Kidney (tissue), 14 donors: ENCODE data around the gene IL1R1. TPM values are rescaled to one million over a fixed set of nuclear protein-coding genes. Genes with fewer than 3 reads are reported as not detected.

Source experiments
- DNase-seq, 5 donors: peaks; one replicate each; pipeline ENCODE4 v3.0.0-alpha.2; 2013 to 2020
- FAIRE-seq: peaks from 2 replicates; lab custom pipeline; 2012; peaks lifted over from hg19 to GRCh38; lab: Jason Lieb, UNC
- H3K27ac ChIP-seq, 2 donors: one replicate each; pipeline ENCODE4 v1.7.0; 2013; ENCODE audit warnings: low read depth in 2 of 2, low read length in 2 of 2, inconsistent platforms in 1 of 2
- H3K27me3 ChIP-seq: one replicate; pipeline ENCODE4 v1.7.1; 2013; ENCODE audit warnings: low read length, inconsistent platforms; ENCODE audit not compliant: control insufficient read depth, insufficient read depth
- H3K36me3 ChIP-seq, 3 donors: one replicate each; pipeline versions ENCODE4 v1.7.0 to v1.7.1; 2013; ENCODE audit warnings: low read length in 3 of 3, control low read depth in 1 of 3, inconsistent platforms in 1 of 3; ENCODE audit not compliant: insufficient read depth in 3 of 3, control insufficient read depth in 2 of 3
- H3K4me1 ChIP-seq, 3 donors: one replicate each; pipeline versions ENCODE4 v1.7.0 to v1.7.1; 2013; ENCODE audit warnings: low read length in 3 of 3, inconsistent platforms in 1 of 3, low read depth in 1 of 3; ENCODE audit not compliant: control insufficient read depth in 2 of 3, insufficient read depth in 2 of 3
- H3K4me3 ChIP-seq, 3 donors: one replicate each; pipeline versions ENCODE4 v1.7.0 to v1.8.1; 2013; ENCODE audit warnings: low read length in 3 of 3, control low read depth in 1 of 3, inconsistent platforms in 1 of 3
- H3K9ac ChIP-seq, 3 donors: one replicate each; pipeline versions ENCODE4 v1.7.0 to v1.7.1; 2013; ENCODE audit warnings: low read length in 3 of 3, control low read depth in 1 of 3, inconsistent platforms in 1 of 3
- H3K9me3 ChIP-seq, 3 donors: one replicate each; pipeline versions ENCODE4 v1.7.0 to v1.7.1; 2013; ENCODE audit warnings: low read length in 3 of 3, control low read depth in 1 of 3, inconsistent platforms in 1 of 3; ENCODE audit not compliant: control insufficient read depth in 2 of 3, insufficient read depth in 1 of 3
- CTCF ChIP-seq: IDR thresholded peaks from 3 replicates; pipeline ENCODE4 v1.5.1; 2012; ENCODE audit warnings: mild to moderate bottlenecking, moderate library complexity, borderline replicate concordance; ENCODE audit not compliant: insufficient read depth; ENCODE audit errors: extremely low read depth
- intact Hi-C: fragments of 100-400 bp; cut with DNase I; formaldehyde crosslinking; loops from one replicate; pipeline ENCODE4 v1.11.1; 2022
- polyA plus RNA-seq: library from polyadenylated mRNA; stranded (reverse); fragments of 350-450 nt; fragmentation: Illumina TruSeq; extraction: RNeasy Lipid Tissue Mini Kit (QIAGEN cat#74804); gene quantifications from one replicate; pipeline ENCODE4 v1.2.3, GENCODE V29; 2014; ENCODE audit warnings: low read depth, low replicate concordance; ENCODE audit not compliant: insufficient read depth
- total RNA-seq: library from RNA; stranded (reverse); fragmentation: NEBNext Ultra II Directional; extraction: Animal tissue kit (Norgen Biotek cat#: 25700); gene quantifications from one replicate; pipeline ENCODE4 v1.2.1, GENCODE V29; 2021
- donor health status: control.
- donor health status: control.
- donor health status: control.
- donor health status: control.
- donor health status: control.
- donor health status: DM: yes; HTN: yes; CAD: no.
- donor health status: Normal renal cell carcinoma (clear cell type).

The IL1R1 gene
- total and polyA plus RNA-seq, 2 donors from 2014 or later: 24.6 to 95.9 TPM

GRCh38 chr2:102107741-102108070 is 34.8 kb upstream of the IL1R1 start:
- TF ChIP-seq CTCF: no peak
- intact Hi-C loops: no loop called here
- no peaks in the 10 kb centered on the region for H3K9me3 ChIP-seq
- peak overlapping the region in 1 of 2 donors; percentile 51 for H3K27ac ChIP-seq
- DNase-seq: peak in 1 of 5 donors; percentile 66
- H3K36me3 ChIP-seq: no peaks in the 10 kb centered on the region
- no peak overlapping the region for H3K9ac ChIP-seq
- H3K27me3 ChIP-seq: no peaks in the 10 kb centered on the region
- H3K4me1 ChIP-seq: peaks cover 4 to 26% (median 12%) of the 10 kb centered on the region in 3 donors
- H3K4me3 ChIP-seq: no peak overlapping the region
- no peak for FAIRE-seq

- DNase-seq (no peak), FAIRE-seq (no peak)
- H3K4me3 ChIP-seq: no peak overlapping the region
- H3K36me3 ChIP-seq: no peaks in the 10 kb centered on the region
- H3K27me3 ChIP-seq: no peaks in the 10 kb centered on the region
- no peak for TF ChIP-seq CTCF
- intact Hi-C loops: no loop called here
- peaks cover 4 to 26% (median 14%) of the 10 kb centered on the region in 3 donors for H3K4me1 ChIP-seq
- peak overlapping the region in 1 of 2 donors; percentile 71 for H3K27ac ChIP-seq
- no peaks in the 10 kb centered on the region for H3K9me3 ChIP-seq
- no peak overlapping the region for H3K9ac ChIP-seq
Measured at GRCh38 chr2:102109016-102109415, 33.5 kb upstream of the IL1R1 start.

- no peak for FAIRE-seq
- peaks cover 4 to 27% (median 14%) of the 10 kb centered on the region in 3 donors for H3K4me1 ChIP-seq
- DNase-seq: no peak
- H3K9me3 ChIP-seq: no peaks in the 10 kb centered on the region
- TF ChIP-seq CTCF: no peak
- H3K36me3 ChIP-seq: no peaks in the 10 kb centered on the region
- H3K9ac ChIP-seq: no peak overlapping the region
- intact Hi-C loops: no loop called here
- H3K4me3 ChIP-seq: no peak overlapping the region
- H3K27me3 ChIP-seq: no peaks in the 10 kb centered on the region
- H3K27ac ChIP-seq: no peak overlapping the region
Measured at GRCh38 chr2:102110171-102110570, 32.4 kb upstream of the IL1R1 start.
